NB4 (cell line): ENCODE data around the gene WIPF3.
A peak's percentile ranks its signal among the peaks of the same experiment; 100 is the strongest.

ENCODE experiments used
- DNase-seq: peaks from one replicate; pipeline ENCODE4 v3.0.0; 2010; ENCODE audit warnings: low read depth
- H3K4me3 ChIP-seq: one replicate; pipeline ENCODE4 v1.5.1; 2011; ENCODE audit warnings: mild to moderate bottlenecking, low read depth, low read length, moderate library complexity
- CTCF ChIP-seq: IDR thresholded peaks from one replicate; pipeline ENCODE4 v1.5.1; 2012; ENCODE audit warnings: low read depth, low read length
- MYC ChIP-seq: IDR thresholded peaks from 2 replicates; pipeline ENCODE4 v1.6.1; 2011; ENCODE audit warnings: low read depth, low read length
- POLR2A ChIP-seq: IDR thresholded peaks from 2 replicates; pipeline ENCODE4 v1.6.1; 2011; ENCODE audit warnings: mild to moderate bottlenecking; ENCODE audit not compliant: insufficient read length; ENCODE audit errors: extremely low read depth
- TF ChIP-seq, protein P1 (sequence below): IDR thresholded peaks from 2 replicates; pipeline ENCODE4 v1.6.1; 2011; ENCODE audit warnings: low read depth, low read length

Gene WIPF3

GRCh38 chr7:29951206-29951605, 144.9 kb downstream of the WIPF3 start:
- DNase-seq = no peak
- no peak for TF ChIP-seq MYC
- H3K4me3 ChIP-seq = no peak overlapping the region

- TF ChIP-seq, protein P1, sequence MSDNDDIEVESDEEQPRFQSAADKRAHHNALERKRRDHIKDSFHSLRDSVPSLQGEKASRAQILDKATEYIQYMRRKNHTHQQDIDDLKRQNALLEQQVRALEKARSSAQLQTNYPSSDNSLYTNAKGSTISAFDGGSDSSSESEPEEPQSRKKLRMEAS = no peak
- no peak overlapping the region for H3K4me3 ChIP-seq
- DNase-seq = no peak
Measured at GRCh38 chr7:29953726-29954347, 147.5 kb downstream of the WIPF3 start.

DNA sequence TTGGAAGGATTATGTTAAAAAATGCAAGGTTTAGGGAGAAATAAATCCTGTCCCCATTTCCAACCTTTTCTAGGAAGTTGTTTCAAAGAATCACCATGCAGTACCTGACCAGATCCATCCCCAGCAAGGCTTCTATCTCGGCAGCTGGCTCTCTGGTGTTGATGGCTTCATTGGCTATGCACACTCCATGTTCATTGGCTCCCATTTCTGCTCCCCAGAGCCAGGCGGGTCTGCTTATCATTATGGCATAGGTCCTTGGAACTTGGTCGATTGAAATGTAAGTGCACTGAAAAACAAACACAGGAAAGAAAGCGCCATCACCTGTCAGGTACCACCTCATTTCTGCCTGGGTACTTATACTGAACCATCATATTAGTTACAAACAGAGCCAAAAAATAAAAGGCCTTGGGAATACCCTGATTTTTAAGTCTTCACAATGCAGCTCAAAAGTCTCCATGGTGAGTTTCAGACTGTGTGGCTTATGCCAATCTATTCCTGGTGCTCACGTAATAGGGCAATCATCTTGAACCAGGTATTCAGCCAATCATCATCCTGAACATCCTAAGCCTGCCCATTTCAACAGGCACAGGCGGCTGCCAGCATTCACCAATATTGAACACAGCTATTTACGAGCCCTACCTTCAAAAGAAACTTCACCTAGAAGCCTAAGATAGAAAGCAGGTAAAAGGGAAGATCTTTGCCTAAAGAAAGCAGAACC, 148.9 kb downstream of the WIPF3 start:
- TF ChIP-seq MYC (no peak), POLR2A (no peak), CTCF (no peak)
- TF ChIP-seq, protein P1 = no peak
- no peak for DNase-seq
- no peak overlapping the region for H3K4me3 ChIP-seq

GRCh38 chr7:29955799-29956486, 149.6 kb downstream of the WIPF3 start:
- no peak overlapping the region for H3K4me3 ChIP-seq
- TF ChIP-seq CTCF = no peak
- TF ChIP-seq, protein P1 = peak; percentile 78
- TF ChIP-seq POLR2A = no peak
- TF ChIP-seq MYC = peak; percentile 61
- DNase-seq = peak; percentile 86

DNA sequence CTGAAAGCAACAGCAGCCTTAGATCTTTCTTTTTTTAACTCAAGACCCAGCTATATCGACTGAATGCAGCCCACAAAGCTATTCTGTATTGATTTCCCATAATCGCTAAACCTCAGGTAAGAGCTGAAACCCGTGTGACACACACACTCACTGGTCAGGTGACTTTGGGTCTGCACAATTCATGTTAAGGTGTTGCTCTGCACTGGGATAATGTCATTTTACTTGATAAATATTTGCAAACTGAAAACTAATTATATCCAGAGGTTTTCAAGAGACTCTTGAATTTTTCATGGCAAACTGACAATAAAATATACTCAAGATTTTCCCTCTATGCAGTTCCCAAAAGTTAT, 150.2 kb downstream of the WIPF3 start:
- H3K4me3 ChIP-seq = no peak overlapping the region
- DNase-seq = no peak
- TF ChIP-seq MYC (no peak), POLR2A (no peak), CTCF (no peak)
- TF ChIP-seq, protein P1 = no peak

GRCh38 chr7:29957521-29958310, 151.4 kb downstream of the WIPF3 start:
- TF ChIP-seq, protein P1 = no peak
- TF ChIP-seq CTCF (no peak), MYC (no peak), POLR2A (no peak)
- no peak for DNase-seq
- H3K4me3 ChIP-seq = no peak overlapping the region
